Measurements from ENCODE around the gene CERS3.
A peak's percentile ranks its signal among the peaks of the same experiment; 100 is the strongest.
"Not testable (repeated sequence)": the region's sequence is repeated elsewhere in the genome, so short reads cannot be mapped to it uniquely, and the experiment has no call there.

The CERS3 gene

GRCh38 chr15:100454148-100454547 lies 74.6 kb downstream of the CERS3 start:
- no peaks in the 10 kb centered on the region for H3K27me3 ChIP-seq
- no peak for TF ChIP-seq CTCF (IDR thresholded peaks at IDR 0.05)
- peaks cover 7 to 42% (median 18%) of the 10 kb centered on the region in 3 donors for H3K9me3 ChIP-seq
- no peak for DNase-seq
- no peaks in the 10 kb centered on the region for H3K36me3 ChIP-seq
- H3K4me1 ChIP-seq: no peaks in the 10 kb centered on the region
- H3K27ac ChIP-seq: no peak overlapping the region
- intact Hi-C loops (cut with DNase I; ENCODE audit: low total_unique reads): no loop called here
- no peak overlapping the region for H3K4me3 ChIP-seq

GRCh38 chr15:100448481-100448880 lies 80.3 kb downstream of the CERS3 start:
- intact Hi-C loops (cut with DNase I; ENCODE audit: low total_unique reads): loop anchor here (10.0 kb wide), 1 partner anchor 626 kb away; no protein-coding TSS in a partner anchor

GRCh38 chr15:100441063-100441462 lies 87.7 kb downstream of the CERS3 start:
- not testable (repeated sequence) for DNase-seq, H3K27me3 ChIP-seq, H3K4me1 ChIP-seq, H3K9me3 ChIP-seq, H3K36me3 ChIP-seq, H3K4me3 ChIP-seq, H3K27ac ChIP-seq
- intact Hi-C loops (cut with DNase I; ENCODE audit: low total_unique reads): loop anchor here (10.0 kb wide), 1 partner anchor 634 kb away; no protein-coding TSS in a partner anchor

More at GRCh38 chr15:100448481-100448880, 80.3 kb downstream of the CERS3 start:
- TF ChIP-seq CTCF (IDR thresholded peaks at IDR 0.05): no peak
- no peaks in the 10 kb centered on the region for H3K27me3 ChIP-seq
- DNase-seq: no peak
- H3K27ac ChIP-seq: no peak overlapping the region
- no peaks in the 10 kb centered on the region for H3K36me3 ChIP-seq
- peaks cover 3 to 16% (median 11%) of the 10 kb centered on the region in 3 donors for H3K9me3 ChIP-seq
- H3K4me1 ChIP-seq: no peaks in the 10 kb centered on the region
- no peak overlapping the region for H3K4me3 ChIP-seq

GRCh38 chr15:100439514-100439913 lies 89.2 kb downstream of the CERS3 start:
- H3K4me1 ChIP-seq: no peaks in the 10 kb centered on the region
- H3K27me3 ChIP-seq: no peaks in the 10 kb centered on the region
- H3K4me3 ChIP-seq: no peak overlapping the region
- H3K27ac ChIP-seq: no peak overlapping the region
- H3K9me3 ChIP-seq: no peaks in the 10 kb centered on the region
- intact Hi-C loops (cut with DNase I; ENCODE audit: low total_unique reads): no loop called here
- no peak for DNase-seq
- TF ChIP-seq CTCF (IDR thresholded peaks at IDR 0.05): no peak
- no peaks in the 10 kb centered on the region for H3K36me3 ChIP-seq

GRCh38 chr15:100438570-100438969 lies 90.2 kb downstream of the CERS3 start:
- peak in 1 of 2 donors; percentile 55 for DNase-seq
- Histone ChIP-seq H3K27me3 (no peaks in the 10 kb centered on the region), H3K27ac (no peak overlapping the region), H3K36me3 (no peaks in the 10 kb centered on the region), H3K4me1 (no peaks in the 10 kb centered on the region), H3K9me3 (no peaks in the 10 kb centered on the region), H3K4me3 (no peak overlapping the region)
- no peak for TF ChIP-seq CTCF (IDR thresholded peaks at IDR 0.05)
- intact Hi-C loops (cut with DNase I; ENCODE audit: low total_unique reads): no loop called here

GRCh38 chr15:100437261-100437660 lies 91.5 kb downstream of the CERS3 start:
- no peak overlapping the region for H3K27ac ChIP-seq
- no peaks in the 10 kb centered on the region for H3K4me1 ChIP-seq
- no peaks in the 10 kb centered on the region for H3K9me3 ChIP-seq
- H3K4me3 ChIP-seq: no peak overlapping the region
- no peak for DNase-seq
- H3K36me3 ChIP-seq: no peaks in the 10 kb centered on the region
- TF ChIP-seq CTCF (IDR thresholded peaks at IDR 0.05): no peak
- intact Hi-C loops (cut with DNase I; ENCODE audit: low total_unique reads): no loop called here
- H3K27me3 ChIP-seq: no peaks in the 10 kb centered on the region

Measured in tibial artery (tissue), 4 donors.